ENCODE data around the gene MGAT5. TPM values are rescaled to one million over a fixed set of nuclear protein-coding genes. Genes with fewer than 3 reads are reported as not detected.

Gene MGAT5
- total and polyA plus RNA-seq, 2 donors, result 17.0 to 49.4 TPM

- H3K4me3 ChIP-seq (ENCODE audit: low read depth, low read length), result no peak overlapping the region
- no peak overlapping the region for H3K27ac ChIP-seq (ENCODE audit: low read depth)
- no peak for DNase-seq (ENCODE audit: extremely low spot score)
- H3K4me1 ChIP-seq (ENCODE audit: insufficient read depth), result no peaks in the 10 kb centered on the region
- 91% methylated on average over 7 of the region's 7 CpGs for WGBS
- peaks cover 2% of the 10 kb centered on the region for H3K36me3 ChIP-seq (ENCODE audit: insufficient read depth)
These were observed 123.9 kb downstream of the MGAT5 start for GRCh38 chr2:134377730-134378129.

DNA sequence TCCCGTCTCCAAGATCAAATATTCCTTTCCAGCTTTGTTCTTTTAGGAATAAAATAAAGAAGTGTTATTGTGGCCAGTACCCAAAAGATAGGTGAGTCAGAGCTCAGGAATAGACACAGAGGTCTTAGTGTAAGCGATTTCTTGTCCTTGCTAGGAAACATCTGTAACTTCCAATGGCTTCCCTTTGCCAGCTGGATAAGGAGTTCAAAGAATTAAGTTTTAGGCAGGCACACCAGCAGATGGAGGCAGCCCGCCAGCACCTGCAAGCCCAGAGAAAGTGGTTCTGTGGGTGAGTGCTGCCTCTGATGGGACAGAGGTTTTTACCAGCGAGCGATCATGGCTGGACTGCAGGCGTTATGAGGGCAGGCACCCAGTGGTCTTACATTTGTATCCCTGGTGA, 125.4 kb downstream of the MGAT5 start:
- H3K4me1 ChIP-seq (ENCODE audit: insufficient read depth), result no peaks in the 10 kb centered on the region
- H3K4me3 ChIP-seq (ENCODE audit: low read depth, low read length), result no peak overlapping the region
- no peak for DNase-seq (ENCODE audit: extremely low spot score)
- H3K27ac ChIP-seq (ENCODE audit: low read depth), result no peak overlapping the region
- 72% methylated on average over 6 of the region's 6 CpGs for WGBS
- peaks cover 2% of the 10 kb centered on the region for H3K36me3 ChIP-seq (ENCODE audit: insufficient read depth)

GRCh38 chr2:134379722-134380121, 125.8 kb downstream of the MGAT5 start:
- Histone ChIP-seq H3K27ac (ENCODE audit: low read depth) (no peak overlapping the region), H3K4me1 (ENCODE audit: insufficient read depth) (no peaks in the 10 kb centered on the region), H3K36me3 (ENCODE audit: insufficient read depth) (peaks cover 2% of the 10 kb centered on the region), H3K4me3 (ENCODE audit: low read depth, low read length) (no peak overlapping the region)
- 76% methylated on average over 3 of the region's 3 CpGs for WGBS
- DNase-seq (ENCODE audit: extremely low spot score), result no peak

GRCh38 chr2:134381141-134381540, 127.3 kb downstream of the MGAT5 start:
- 89% methylated on average over 1 of the region's 1 CpG for WGBS
- DNase-seq (ENCODE audit: extremely low spot score), result no peak
- Histone ChIP-seq H3K4me1 (ENCODE audit: insufficient read depth) (no peaks in the 10 kb centered on the region), H3K36me3 (ENCODE audit: insufficient read depth) (peaks cover 2% of the 10 kb centered on the region), H3K4me3 (ENCODE audit: low read depth, low read length) (no peak overlapping the region), H3K27ac (ENCODE audit: low read depth) (no peak overlapping the region)

GRCh38 chr2:134384131-134384530, 130.3 kb downstream of the MGAT5 start:
- Histone ChIP-seq H3K4me3 (ENCODE audit: low read depth, low read length) (no peak overlapping the region), H3K4me1 (ENCODE audit: insufficient read depth) (no peaks in the 10 kb centered on the region), H3K36me3 (ENCODE audit: insufficient read depth) (peaks cover 2% of the 10 kb centered on the region), H3K27ac (ENCODE audit: low read depth) (no peak overlapping the region)
- 93% methylated on average over 4 of the region's 4 CpGs for WGBS
- DNase-seq (ENCODE audit: extremely low spot score), result no peak

GRCh38 chr2:134385195-134385594, 131.3 kb downstream of the MGAT5 start:
- Histone ChIP-seq H3K36me3 (ENCODE audit: insufficient read depth) (peaks cover 2% of the 10 kb centered on the region), H3K4me1 (ENCODE audit: insufficient read depth) (no peaks in the 10 kb centered on the region), H3K27ac (ENCODE audit: low read depth) (no peak overlapping the region), H3K4me3 (ENCODE audit: low read depth, low read length) (no peak overlapping the region)
- DNase-seq (ENCODE audit: extremely low spot score), result no peak
- whole genome bisulfite sequencing, result 94% methylated on average over 2 of the region's 2 CpGs

GRCh38 chr2:134386310-134386709, 132.4 kb downstream of the MGAT5 start:
- no peak overlapping the region for H3K4me3 ChIP-seq (ENCODE audit: low read depth, low read length)
- no peak for DNase-seq (ENCODE audit: extremely low spot score)
- H3K4me1 ChIP-seq (ENCODE audit: insufficient read depth), result no peaks in the 10 kb centered on the region
- peaks cover 2% of the 10 kb centered on the region for H3K36me3 ChIP-seq (ENCODE audit: insufficient read depth)
- H3K27ac ChIP-seq (ENCODE audit: low read depth), result no peak overlapping the region
- 97% methylated on average over 3 of the region's 3 CpGs for WGBS

DNA sequence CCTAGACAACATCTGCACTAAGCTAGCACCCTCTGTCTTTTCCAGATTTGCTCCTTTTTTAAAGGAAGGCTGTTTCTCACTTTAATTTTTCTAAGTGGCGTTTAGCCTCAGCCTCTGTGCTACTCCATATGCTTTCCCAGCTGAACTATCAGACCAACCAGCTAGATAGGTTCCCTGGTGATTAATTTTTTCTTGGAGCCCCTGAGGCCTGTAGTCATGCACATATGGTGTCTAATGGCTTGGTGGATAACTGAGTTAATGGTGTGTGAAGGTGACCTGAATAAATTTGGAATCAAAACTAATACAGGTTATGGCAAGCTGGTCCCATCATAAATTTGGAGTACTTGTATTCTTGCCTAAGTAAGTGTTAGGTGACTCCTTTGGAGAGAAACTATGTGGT, 135.5 kb downstream of the MGAT5 start:
- Histone ChIP-seq H3K27ac (ENCODE audit: low read depth) (no peak overlapping the region), H3K36me3 (ENCODE audit: insufficient read depth) (peaks cover 2% of the 10 kb centered on the region), H3K4me3 (ENCODE audit: low read depth, low read length) (no peak overlapping the region), H3K4me1 (ENCODE audit: insufficient read depth) (no peaks in the 10 kb centered on the region)
- no peak for DNase-seq (ENCODE audit: extremely low spot score)
- 98% methylated on average over 1 of the region's 1 CpG for WGBS

DNA sequence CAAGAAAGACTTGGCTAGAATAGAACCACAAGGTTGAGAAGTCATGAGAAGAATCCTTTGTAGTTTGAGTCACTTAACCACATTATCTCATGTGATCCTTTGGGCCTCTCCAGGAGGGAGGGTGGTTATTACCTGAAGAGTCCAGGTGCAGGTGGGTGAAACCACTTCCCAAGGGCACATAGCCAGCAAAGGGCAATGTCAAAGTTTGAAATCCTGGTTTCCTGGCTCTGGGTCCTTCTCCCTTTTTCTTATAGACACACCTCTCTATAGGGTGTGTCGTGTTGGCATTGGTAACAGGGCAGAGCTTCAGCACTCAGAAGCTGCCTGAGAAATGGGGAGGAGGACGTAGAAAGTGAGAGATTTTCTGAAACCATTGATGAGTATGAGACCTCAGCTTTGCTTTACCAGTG, 137.9 kb downstream of the MGAT5 start:
- 92% methylated on average over 2 of the region's 2 CpGs for WGBS

GRCh38 chr2:134392442-134393074, 138.7 kb downstream of the MGAT5 start:
- DNase-seq (ENCODE audit: extremely low spot score), result no peak
- Histone ChIP-seq H3K4me1 (ENCODE audit: insufficient read depth) (no peaks in the 10 kb centered on the region), H3K4me3 (ENCODE audit: low read depth, low read length) (no peak overlapping the region), H3K27ac (ENCODE audit: low read depth) (no peak overlapping the region), H3K36me3 (ENCODE audit: insufficient read depth) (peaks cover 4% of the 10 kb centered on the region)
- WGBS, result 81% methylated on average over 7 of the region's 7 CpGs

More for the DNA sequence above, 137.9 kb downstream of the MGAT5 start:
- H3K4me1 ChIP-seq (ENCODE audit: insufficient read depth), result no peaks in the 10 kb centered on the region
- H3K27ac ChIP-seq (ENCODE audit: low read depth), result no peak overlapping the region
- no peak overlapping the region for H3K4me3 ChIP-seq (ENCODE audit: low read depth, low read length)
- H3K36me3 ChIP-seq (ENCODE audit: insufficient read depth), result peaks cover 4% of the 10 kb centered on the region
- DNase-seq (ENCODE audit: extremely low spot score), result no peak

DNA sequence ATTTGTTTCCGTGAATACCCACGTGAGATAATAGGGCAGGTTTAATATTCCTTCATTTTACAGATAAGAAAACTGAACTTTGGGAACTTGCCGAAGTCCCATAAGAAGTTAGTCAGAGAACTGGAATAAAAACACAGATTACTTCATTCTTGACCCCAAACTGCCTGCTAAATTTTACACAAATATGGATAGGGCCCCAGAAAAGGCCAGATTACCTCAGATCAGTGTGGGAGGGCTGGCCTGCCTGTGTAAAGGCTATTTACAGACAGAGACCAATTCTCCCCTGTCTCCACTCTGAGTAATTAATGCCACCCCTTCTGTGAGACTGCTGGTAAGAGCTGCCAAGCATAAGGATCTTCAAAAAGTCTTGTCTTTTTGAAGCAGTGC, 139.2 kb downstream of the MGAT5 start:
- WGBS, result 61% methylated on average over 3 of the region's 3 CpGs
- H3K27ac ChIP-seq (ENCODE audit: low read depth), result no peak overlapping the region
- no peak for DNase-seq (ENCODE audit: extremely low spot score)
- no peak overlapping the region for H3K4me3 ChIP-seq (ENCODE audit: low read depth, low read length)
- H3K4me1 ChIP-seq (ENCODE audit: insufficient read depth), result no peaks in the 10 kb centered on the region
- peaks cover 2% of the 10 kb centered on the region for H3K36me3 ChIP-seq (ENCODE audit: insufficient read depth)

GRCh38 chr2:134395779-134396178, 141.9 kb downstream of the MGAT5 start:
- no peaks in the 10 kb centered on the region for H3K4me1 ChIP-seq (ENCODE audit: insufficient read depth)
- no peak for DNase-seq (ENCODE audit: extremely low spot score)
- WGBS, result 98% methylated on average over 1 of the region's 1 CpG
- no peak overlapping the region for H3K27ac ChIP-seq (ENCODE audit: low read depth)
- no peak overlapping the region for H3K4me3 ChIP-seq (ENCODE audit: low read depth, low read length)
- H3K36me3 ChIP-seq (ENCODE audit: insufficient read depth), result peaks cover 5% of the 10 kb centered on the region

DNA sequence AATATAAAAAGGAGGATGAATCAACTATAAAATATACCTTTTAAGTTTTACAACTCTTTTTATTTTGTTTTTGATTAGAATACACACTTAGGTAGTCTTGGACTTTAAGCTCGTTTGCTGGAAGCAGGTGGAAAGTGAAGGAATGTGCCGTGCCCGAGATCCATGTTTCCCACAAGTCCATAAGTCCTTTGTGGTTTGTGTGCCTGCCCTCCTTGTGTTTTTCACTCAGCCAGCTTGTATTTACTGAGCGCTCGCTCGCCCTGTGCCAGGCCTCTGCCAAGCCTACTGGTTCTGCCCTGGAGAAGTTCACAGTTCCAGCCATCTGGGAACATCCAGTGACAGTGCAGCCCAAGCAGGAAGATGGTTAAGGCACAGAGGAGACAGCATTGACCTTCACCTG, 142.6 kb downstream of the MGAT5 start:
- Histone ChIP-seq H3K36me3 (ENCODE audit: insufficient read depth) (peaks cover 5% of the 10 kb centered on the region), H3K4me1 (ENCODE audit: insufficient read depth) (no peaks in the 10 kb centered on the region), H3K27ac (ENCODE audit: low read depth) (no peak overlapping the region), H3K4me3 (ENCODE audit: low read depth, low read length) (no peak overlapping the region)
- 75% methylated on average over 6 of the region's 6 CpGs for WGBS
- no peak for DNase-seq (ENCODE audit: extremely low spot score)

GRCh38 chr2:134397146-134397896, 143.4 kb downstream of the MGAT5 start:
- Histone ChIP-seq H3K27ac (ENCODE audit: low read depth) (no peak overlapping the region), H3K4me3 (ENCODE audit: low read depth, low read length) (no peak overlapping the region), H3K4me1 (ENCODE audit: insufficient read depth) (no peaks in the 10 kb centered on the region), H3K36me3 (ENCODE audit: insufficient read depth) (peaks cover 5% of the 10 kb centered on the region)
- no peak for DNase-seq (ENCODE audit: extremely low spot score)
- WGBS, result 95% methylated on average over 7 of the region's 7 CpGs
